Thoracic aorta (tissue), 2 donors: ENCODE data around the gene ACO2. TPM values are rescaled to one million over a fixed set of nuclear protein-coding genes. Genes with fewer than 3 reads are reported as not detected.

Experiments used
- ATAC-seq: fragments of 150-250 bp; one replicate; pipeline ENCODE4 v1.8.0; 2017; ENCODE audit warnings: low read depth; ENCODE audit not compliant: insufficient number of reproducible peaks, low FRiP score
- DNase-seq: peaks from one replicate; pipeline ENCODE4 v3.0.0-alpha.2; 2020; ENCODE audit warnings: low spot score
- H3K27ac ChIP-seq, 2 donors: fragments of 200-600 bp; sonication (generic); 1 replicate in 1 of 2; 2 replicates in 1 of 2; pipeline ENCODE4 v1.5.1; 2016; ENCODE audit warnings: mild to moderate bottlenecking in 2 of 2, moderate library complexity in 2 of 2
- H3K27me3 ChIP-seq: fragments of 200-600 bp; sonication (generic); replicated peaks from 2 replicates; pipeline ENCODE4 v1.6.0; 2016; ENCODE audit warnings: mild to moderate bottlenecking; ENCODE audit not compliant: insufficient read depth
- H3K36me3 ChIP-seq: fragments of 200-600 bp; sonication (generic); one replicate; pipeline ENCODE4 v1.5.1; 2016
- H3K4me1 ChIP-seq, 2 donors: fragments of 200-600 bp; sonication (generic); 1 replicate in 1 of 2; 2 replicates in 1 of 2; pipeline versions ENCODE4 v1.5.1 to v1.6.0; 2016; ENCODE audit warnings: low read depth in 2 of 2, mild to moderate bottlenecking in 1 of 2; ENCODE audit not compliant: control insufficient read depth in 1 of 2
- H3K4me3 ChIP-seq: fragments of 200-600 bp; sonication (generic); 2 replicates; pipeline ENCODE4 v1.5.1; 2016; ENCODE audit warnings: mild to moderate bottlenecking
- H3K9me3 ChIP-seq: fragments of 200-600 bp; sonication (generic); 2 replicates; pipeline ENCODE4 v1.5.1; 2016
- CTCF ChIP-seq: fragments of 200-600 bp; sonication (generic); IDR thresholded peaks from one replicate; pipeline ENCODE4 v1.5.1; 2019; ENCODE audit warnings: antibody characterized with exemption
- total RNA-seq, 2 donors: library from RNA; depleted of rRNA; stranded (reverse); fragments of >200 nt; gene quantifications; one replicate each; pipeline versions ENCODE4 v1.1.0 to v1.2.3, GENCODE V29; 2016

The ACO2 gene
- total RNA-seq, 2 donors from 2014 or later, result 52.1 to 57.8 TPM

GRCh38 chr22:41548830-41549211, 79.9 kb downstream of the ACO2 start:
- H3K36me3 ChIP-seq, result no peaks in the 10 kb centered on the region
- no peak overlapping the region for H3K27ac ChIP-seq
- H3K4me1 ChIP-seq, result peaks cover 0 to 7% of the 10 kb centered on the region in 2 donors
- no peak overlapping the region for H3K4me3 ChIP-seq
- no peak for ATAC-seq
- TF ChIP-seq CTCF, result no peak
- DNase-seq, result no peak
- H3K9me3 ChIP-seq, result no peaks in the 10 kb centered on the region
- no peaks in the 10 kb centered on the region for H3K27me3 ChIP-seq

GRCh38 chr22:41550952-41551491, 82.1 kb downstream of the ACO2 start:
- DNase-seq (no peak), ATAC-seq (no peak)
- Histone ChIP-seq H3K4me3 (no peak overlapping the region), H3K27me3 (no peaks in the 10 kb centered on the region), H3K27ac (no peak overlapping the region), H3K9me3 (no peaks in the 10 kb centered on the region), H3K4me1 (no peaks in the 10 kb centered on the region), H3K36me3 (no peaks in the 10 kb centered on the region)
- TF ChIP-seq CTCF, result no peak

GRCh38 chr22:41551877-41552582, 83.1 kb downstream of the ACO2 start:
- peaks cover 3 to 9% of the 10 kb centered on the region in 2 donors for H3K4me1 ChIP-seq
- H3K9me3 ChIP-seq, result no peaks in the 10 kb centered on the region
- no peak overlapping the region for H3K27ac ChIP-seq
- ATAC-seq, result no peak
- no peak overlapping the region for H3K4me3 ChIP-seq
- TF ChIP-seq CTCF, result no peak
- no peaks in the 10 kb centered on the region for H3K36me3 ChIP-seq
- H3K27me3 ChIP-seq, result no peaks in the 10 kb centered on the region
- no peak for DNase-seq

- Histone ChIP-seq H3K9me3 (no peaks in the 10 kb centered on the region), H3K27me3 (no peaks in the 10 kb centered on the region), H3K36me3 (no peaks in the 10 kb centered on the region), H3K27ac (no peak overlapping the region), H3K4me1 (peaks cover 12 to 36% of the 10 kb centered on the region in 2 donors), H3K4me3 (no peak overlapping the region)
- TF ChIP-seq CTCF, result no peak
- ATAC-seq (no peak), DNase-seq (no peak)
Measured at GRCh38 chr22:41555325-41555982, 86.5 kb downstream of the ACO2 start.

- no peaks in the 10 kb centered on the region for H3K9me3 ChIP-seq
- ATAC-seq (no peak), DNase-seq (no peak)
- no peaks in the 10 kb centered on the region for H3K36me3 ChIP-seq
- H3K4me3 ChIP-seq, result no peak overlapping the region
- H3K27me3 ChIP-seq, result no peaks in the 10 kb centered on the region
- no peak for TF ChIP-seq CTCF
- peak overlapping the region; percentile 68 to 79 for H3K27ac ChIP-seq
- H3K4me1 ChIP-seq, result peaks cover 12 to 36% of the 10 kb centered on the region in 2 donors
Measured at GRCh38 chr22:41556561-41556960, 87.6 kb downstream of the ACO2 start.
